Endothelial cell of umbilical vein (primary cell): ENCODE data around the gene NOBOX. TPM values are rescaled to one million over a fixed set of nuclear protein-coding genes. Genes with fewer than 3 reads are reported as not detected.

Source experiments
- BruUV-seq: library from RNA; stranded (reverse); fragments of 400-500 nt; replicated peaks from 2 replicates; lab custom pipeline; 2021; lab: Mats Ljungman, UMichigan
- CTCF ChIA-PET: fragments of 300-600, 350-600 bp; sonication (Branson Sonifier 250); formaldehyde crosslinking; loops from one replicate; lab custom pipeline; 2021; ENCODE audit warnings: antibody characterized with exemption, inconsistent platforms; lab: Charles Lee
- POLR2A ChIA-PET: fragments of 300-600, 350-600 bp; sonication (Branson Sonifier 250); formaldehyde crosslinking; loops from one replicate; lab custom pipeline; 2021; ENCODE audit warnings: antibody characterized with exemption, inconsistent platforms; lab: Charles Lee
- DNase-seq: peaks from one replicate; pipeline ENCODE4 v3.0.0-alpha.2; 2011; ENCODE audit warnings: low read depth, low spot score
- FAIRE-seq: peaks from 2 replicates; lab custom pipeline; 2011; peaks lifted over from hg19 to GRCh38; lab: Jason Lieb, UNC
- H2AFZ ChIP-seq: 2 replicates; pipeline ENCODE4 v1.6.0; 2012; ENCODE audit warnings: low read depth, low read length, control low read depth, inconsistent platforms
- H3K27ac ChIP-seq: 2 replicates; pipeline ENCODE4 v1.5.1; 2011; ENCODE audit warnings: low read depth, mild to moderate bottlenecking, control low read depth, low read length, moderate library complexity; ENCODE audit not compliant: insufficient read depth
- H3K27me3 ChIP-seq, 2 experiments: 2 replicates each; pipeline versions ENCODE4 v1.6.0 to v1.6.1; 2011; ENCODE audit warnings: low read length in 2 of 2, mixed read lengths in 1 of 2; ENCODE audit not compliant: control insufficient read depth in 2 of 2, insufficient read depth in 2 of 2
- H3K36me3 ChIP-seq, 2 experiments: 2 replicates in 1 of 2; 3 replicates in 1 of 2; pipeline ENCODE4 v1.5.1; 2011; ENCODE audit warnings: low read length in 2 of 2, mild to moderate bottlenecking in 1 of 2, moderate library complexity in 1 of 2; ENCODE audit not compliant: control insufficient read depth in 2 of 2, insufficient read depth in 2 of 2; ENCODE audit errors: extremely low read depth in 1 of 2
- H3K4me1 ChIP-seq: 3 replicates; pipeline ENCODE4 v1.5.1; 2011; ENCODE audit warnings: mild to moderate bottlenecking, low read length; ENCODE audit not compliant: control insufficient read depth, insufficient read depth; ENCODE audit errors: extremely low read depth
- H3K4me2 ChIP-seq: 2 replicates; pipeline ENCODE4 v1.6.1; 2011; ENCODE audit warnings: low read length, control low read depth, mixed read lengths; ENCODE audit not compliant: insufficient read depth
- H3K4me3 ChIP-seq, 3 experiments: fragments of 200-600 bp in 1 of 3; sonication (generic), shearing (Covaris generic) in 1 of 3; replicated peaks in 1 of 3; 2 replicates each; pipeline ENCODE4 v1.5.1; 2011 to 2016; ENCODE audit warnings: control low read depth in 3 of 3, low read length in 3 of 3, mild to moderate bottlenecking in 2 of 3, inconsistent platforms in 1 of 3, low read depth in 1 of 3, moderate library complexity in 1 of 3; ENCODE audit not compliant: insufficient read depth in 1 of 3
- H3K79me2 ChIP-seq: 2 replicates; pipeline ENCODE4 v1.6.0; 2012; ENCODE audit warnings: low read length, inconsistent platforms; ENCODE audit not compliant: control insufficient read depth, insufficient read depth
- H3K9ac ChIP-seq: replicated peaks from 2 replicates; pipeline ENCODE3; 2011; ENCODE audit warnings: low read length, control low read depth; ENCODE audit not compliant: insufficient read depth; ENCODE audit errors: extremely low read depth
- H3K9me1 ChIP-seq: replicated peaks from 3 replicates; pipeline ENCODE4 v1.6.0; 2011; ENCODE audit warnings: mild to moderate bottlenecking, low read length; ENCODE audit not compliant: control insufficient read depth, insufficient read depth; ENCODE audit errors: extremely low read depth
- H3K9me3 ChIP-seq: replicated peaks from 2 replicates; pipeline ENCODE4 v1.5.1; 2012; ENCODE audit warnings: low read length, inconsistent platforms; ENCODE audit not compliant: control insufficient read depth, insufficient read depth
- H4K20me1 ChIP-seq: replicated peaks from 2 replicates; pipeline ENCODE3; 2011; ENCODE audit warnings: mild to moderate bottlenecking, low read length; ENCODE audit not compliant: control insufficient read depth, insufficient read depth; ENCODE audit errors: extremely low read depth
- FOS ChIP-seq: IDR thresholded peaks from 2 replicates; pipeline ENCODE4 v1.6.1; 2011; ENCODE audit warnings: mild to moderate bottlenecking, low read length, moderate library complexity, borderline replicate concordance; ENCODE audit not compliant: insufficient read depth
- GATA2 ChIP-seq: IDR thresholded peaks from 2 replicates; pipeline ENCODE4 v1.7.0; 2011; ENCODE audit warnings: low read depth, mild to moderate bottlenecking, moderate library complexity, mixed read lengths, low read length; ENCODE audit not compliant: insufficient read length, insufficient read depth
- JUN ChIP-seq: IDR thresholded peaks from 2 replicates; pipeline ENCODE4 v1.6.1; 2011; ENCODE audit warnings: borderline replicate concordance, low read depth; ENCODE audit not compliant: insufficient read length, insufficient read depth
- MYC ChIP-seq: IDR thresholded peaks from one replicate; pipeline ENCODE4 v1.6.1; 2011; ENCODE audit warnings: mild to moderate bottlenecking, low read depth, low read length
- POLR2A ChIP-seq: IDR thresholded peaks from 2 replicates; pipeline ENCODE4 v1.6.1; 2012; ENCODE audit warnings: low read depth, mild to moderate bottlenecking, control low read depth, low read length
- dilution Hi-C: fragments of 300-500 bp; cut with MboI; formaldehyde crosslinking; loops from one replicate; pipeline ENCODE4 v1.15.0; 2019; ENCODE audit warnings: low sequenced_read_pairs; ENCODE audit not compliant: extremely low pct_ligation_motif_present
- intact Hi-C: fragments of 100-400 bp; cut with micrococcal nuclease; formaldehyde crosslinking; loops from one replicate; pipeline ENCODE4 v1.10.0; 2022
- polyA plus RNA-seq, 4 experiments: library from polyadenylated mRNA; depleted of rRNA in 3 of 4; stranded (reverse) in 3 of 4; unstranded in 1 of 4; fragments of >200 nt; gene quantifications; 2 replicates each; pipeline versions ENCODE4 v1.2.1 to v1.2.3, GENCODE V29; 2011 to 2012; ENCODE audit warnings: missing spikeins in 1 of 4
- total RNA-seq: library from RNA; stranded (reverse); gene quantifications from 2 replicates; pipeline ENCODE4 v1.2.3, GENCODE V29; 2021
- TF ChIP-seq, protein P1 (sequence below): IDR thresholded peaks from 2 replicates; pipeline ENCODE4 v1.6.1; 2011; ENCODE audit not compliant: insufficient read depth, insufficient read length
- TF ChIP-seq, protein P2 (sequence below), 2 donors: IDR thresholded peaks; 1 replicate in 1 of 2; 2 replicates in 1 of 2; pipeline ENCODE4 v1.5.1; 2011; ENCODE audit warnings: low read length in 2 of 2, mild to moderate bottlenecking in 2 of 2, moderate library complexity in 2 of 2, control low read depth in 1 of 2, inconsistent platforms in 1 of 2, low read depth in 1 of 2; ENCODE audit not compliant: insufficient read depth in 1 of 2; ENCODE audit errors: extremely low read depth in 1 of 2

The NOBOX gene
- total and polyA plus RNA-seq, 2 donors (not counting 3 experiments of a cell fraction or from before 2014, with no cell fraction given), result not detected

DNA sequence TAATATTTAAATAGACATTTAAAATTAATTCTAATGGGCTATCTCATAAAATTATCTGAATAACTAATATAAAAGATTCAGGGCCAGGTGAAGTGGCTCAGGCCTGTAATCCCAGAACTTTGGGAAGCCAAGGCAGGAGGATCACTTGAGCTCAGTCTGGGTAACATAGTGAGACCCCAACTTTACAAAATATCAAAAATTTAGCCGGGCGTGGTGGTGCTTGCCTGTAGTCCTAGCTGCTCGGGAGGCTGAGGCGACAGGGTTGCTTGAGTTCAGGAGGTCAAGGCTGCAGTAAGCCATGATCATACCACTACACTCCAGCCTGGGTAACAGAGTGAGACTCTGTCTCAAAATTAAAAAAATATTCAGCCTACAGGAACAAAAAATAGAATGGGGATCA, 12.5 kb downstream of the NOBOX start:
- FAIRE-seq, result no peak
- H3K4me1 ChIP-seq, result no peaks in the 10 kb centered on the region
- POLR2A ChIA-PET, result no interaction called here
- no peaks in the 10 kb centered on the region for H4K20me1 ChIP-seq
- no peaks in the 10 kb centered on the region for H3K36me3 ChIP-seq
- H3K9ac ChIP-seq, result no peak overlapping the region
- no peaks in the 10 kb centered on the region for H3K79me2 ChIP-seq
- no peaks in the 10 kb centered on the region for H3K27me3 ChIP-seq
- dilution Hi-C loops, result no loop called here
- no peak overlapping the region for H3K4me3 ChIP-seq
- no peaks in the 10 kb centered on the region for H3K9me3 ChIP-seq
- no TSS peak for BruUV-seq
- no peak for DNase-seq
- H2AFZ ChIP-seq, result no peak overlapping the region
- TF ChIP-seq JUN (no peak), MYC (no peak), GATA2 (no peak), FOS (no peak), POLR2A (no peak)
- TF ChIP-seq, protein P1, sequence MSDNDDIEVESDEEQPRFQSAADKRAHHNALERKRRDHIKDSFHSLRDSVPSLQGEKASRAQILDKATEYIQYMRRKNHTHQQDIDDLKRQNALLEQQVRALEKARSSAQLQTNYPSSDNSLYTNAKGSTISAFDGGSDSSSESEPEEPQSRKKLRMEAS, result no peak
- TF ChIP-seq, protein P2, sequence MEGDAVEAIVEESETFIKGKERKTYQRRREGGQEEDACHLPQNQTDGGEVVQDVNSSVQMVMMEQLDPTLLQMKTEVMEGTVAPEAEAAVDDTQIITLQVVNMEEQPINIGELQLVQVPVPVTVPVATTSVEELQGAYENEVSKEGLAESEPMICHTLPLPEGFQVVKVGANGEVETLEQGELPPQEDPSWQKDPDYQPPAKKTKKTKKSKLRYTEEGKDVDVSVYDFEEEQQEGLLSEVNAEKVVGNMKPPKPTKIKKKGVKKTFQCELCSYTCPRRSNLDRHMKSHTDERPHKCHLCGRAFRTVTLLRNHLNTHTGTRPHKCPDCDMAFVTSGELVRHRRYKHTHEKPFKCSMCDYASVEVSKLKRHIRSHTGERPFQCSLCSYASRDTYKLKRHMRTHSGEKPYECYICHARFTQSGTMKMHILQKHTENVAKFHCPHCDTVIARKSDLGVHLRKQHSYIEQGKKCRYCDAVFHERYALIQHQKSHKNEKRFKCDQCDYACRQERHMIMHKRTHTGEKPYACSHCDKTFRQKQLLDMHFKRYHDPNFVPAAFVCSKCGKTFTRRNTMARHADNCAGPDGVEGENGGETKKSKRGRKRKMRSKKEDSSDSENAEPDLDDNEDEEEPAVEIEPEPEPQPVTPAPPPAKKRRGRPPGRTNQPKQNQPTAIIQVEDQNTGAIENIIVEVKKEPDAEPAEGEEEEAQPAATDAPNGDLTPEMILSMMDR (IDR thresholded peaks at IDR 0.05; ENCODE audit: extremely low read depth in 1 of 2, insufficient read depth in 1 of 2, low read depth in 1 of 2, low read length in 2 of 2), result no peak
- no peak overlapping the region for H3K4me2 ChIP-seq
- no peak overlapping the region for H3K27ac ChIP-seq
- CTCF ChIA-PET, result interaction anchor here (1.1 to 2.1 kb wide), 2 partner anchors 11 to 214 kb away, joined by 5 to 19 read pairs; no protein-coding TSS in a partner anchor
- no peaks in the 10 kb centered on the region for H3K9me1 ChIP-seq
- intact Hi-C loops, result loop anchor here (10.0 kb wide), 1 partner anchor 486 kb away; the partner anchor contains the start of gene TCAF1
